Hippocampal formation (tissue), 2 donors: ENCODE results near the gene C2CD2.

Experiments
- DNase-seq, 2 donors: peaks; one replicate each; lab custom pipeline; 2025; lab: John Stamatoyannopoulos, UW

The C2CD2 gene

GRCh38 chr21:41865002-41865777 is 88.6 kb downstream of the C2CD2 start:
- no peak for DNase-seq

GRCh38 chr21:41864311-41865001 is 89.4 kb downstream of the C2CD2 start:
- no peak for DNase-seq

- no peak for DNase-seq
Measured at GRCh38 chr21:41863439-41863740, 90.4 kb downstream of the C2CD2 start.

- no peak for DNase-seq
Measured at GRCh38 chr21:41861987-41862386, 91.8 kb downstream of the C2CD2 start.

GRCh38 chr21:41861255-41861654 is 92.6 kb downstream of the C2CD2 start:
- no peak for DNase-seq

- no peak for DNase-seq
Measured at GRCh38 chr21:41859297-41859980, 94.4 kb downstream of the C2CD2 start.

- no peak for DNase-seq
Measured at GRCh38 chr21:41858466-41859296, 95.1 kb downstream of the C2CD2 start.

- no peak for DNase-seq
Measured at GRCh38 chr21:41857771-41858300, 96.0 kb downstream of the C2CD2 start.

- no peak for DNase-seq
Measured at GRCh38 chr21:41856572-41856971, 97.2 kb downstream of the C2CD2 start.

- DNase-seq = no peak
Measured at GRCh38 chr21:41854426-41854995, 99.3 kb downstream of the C2CD2 start.

GRCh38 chr21:41852929-41853320 is 100.9 kb downstream of the C2CD2 start:
- DNase-seq = no peak

GRCh38 chr21:41852151-41852928 is 101.5 kb downstream of the C2CD2 start:
- DNase-seq = no peak

GRCh38 chr21:41851090-41851790 is 102.6 kb downstream of the C2CD2 start:
- DNase-seq = no peak

- no peak for DNase-seq
Measured at GRCh38 chr21:41850085-41850484, 103.7 kb downstream of the C2CD2 start.

- DNase-seq = no peak
Measured at GRCh38 chr21:41848958-41849580, 104.7 kb downstream of the C2CD2 start.

GRCh38 chr21:41848533-41848932 is 105.3 kb downstream of the C2CD2 start:
- no peak for DNase-seq

- DNase-seq = no peak
Measured at GRCh38 chr21:41847066-41847804, 106.6 kb downstream of the C2CD2 start.

GRCh38 chr21:41846536-41846935 is 107.3 kb downstream of the C2CD2 start:
- DNase-seq = no peak

- DNase-seq = no peak
Measured at GRCh38 chr21:41846033-41846317, 107.8 kb downstream of the C2CD2 start.
